GM12892 (cell line): Measurements from ENCODE around the gene ASPN.

Source experiments
- POLR2A ChIP-seq: IDR thresholded peaks from 2 replicates; pipeline ENCODE4 v1.6.1; 2011; ENCODE audit warnings: low read depth, low read length, control low read depth
- POLR2AphosphoS5 ChIP-seq: IDR thresholded peaks from 2 replicates; pipeline ENCODE4 v1.6.1; 2011; ENCODE audit warnings: low read depth, low read length, control low read depth
- TAF1 ChIP-seq: IDR thresholded peaks from 2 replicates; pipeline ENCODE4 v1.6.1; 2011; ENCODE audit warnings: low read depth, mild to moderate bottlenecking, control low read depth, low read length, borderline replicate concordance

DNA sequence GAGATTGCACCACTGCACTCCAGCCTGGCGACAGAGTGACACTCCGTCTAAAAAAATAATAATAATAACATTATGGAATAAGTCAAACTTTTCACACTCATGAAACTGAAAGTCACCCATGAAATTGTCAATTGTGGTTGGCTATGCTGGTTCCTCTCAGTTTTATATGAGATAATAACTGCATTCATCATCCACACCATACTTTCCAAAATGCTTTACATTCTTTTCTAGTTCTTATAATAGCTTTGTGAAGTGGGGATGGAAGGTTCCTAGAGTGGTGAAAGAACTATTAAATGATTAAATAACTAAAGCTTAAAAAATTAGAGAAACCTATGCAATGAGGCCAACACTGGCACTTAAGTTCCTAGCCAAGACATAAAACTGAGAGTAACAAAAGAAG, 12.6 kb upstream of the ASPN start:
- no peak for TF ChIP-seq POLR2A
- TF ChIP-seq TAF1 = no peak
- TF ChIP-seq POLR2AphosphoS5 = no peak
